HL-60 (cell line): Measurements from ENCODE around the gene LRP1B.

Source experiments
- DNase-seq, 2 experiments: peaks; one replicate each; pipeline ENCODE4 v3.0.0-alpha.2; 2010 to 2020; ENCODE audit warnings: low read depth in 1 of 2, low spot score in 1 of 2
- H3K27ac ChIP-seq: fragments of 250-450 bp; sonication (Bioruptor Pico); replicated peaks from 2 replicates; pipeline ENCODE4 v1.5.1; 2020; ENCODE audit warnings: mild to moderate bottlenecking, moderate library complexity
- H3K27me3 ChIP-seq: fragments of 250-450 bp; sonication (Bioruptor Pico); 2 replicates; pipeline ENCODE4 v1.5.1; 2021; ENCODE audit warnings: mild to moderate bottlenecking, moderate library complexity; ENCODE audit not compliant: insufficient read depth, poor library complexity, severe bottlenecking
- H3K4me3 ChIP-seq: replicated peaks from 2 replicates; pipeline ENCODE4 v1.5.1; 2011; ENCODE audit warnings: mild to moderate bottlenecking, control low read depth, low read length; ENCODE audit not compliant: insufficient read depth
- GABPA ChIP-seq: IDR thresholded peaks from 2 replicates; pipeline ENCODE4 v1.6.1; 2012; ENCODE audit warnings: low read depth
- POLR2AphosphoS5 ChIP-seq: IDR thresholded peaks from 2 replicates; pipeline ENCODE4 v1.6.1; 2012; ENCODE audit warnings: low read depth
- SPI1 ChIP-seq: IDR thresholded peaks from 2 replicates; pipeline ENCODE4 v1.6.1; 2012; ENCODE audit warnings: low read depth, mild to moderate bottlenecking, borderline replicate concordance
- TF ChIP-seq, protein P1 (sequence below): IDR thresholded peaks from one replicate; pipeline ENCODE4 v1.5.1; 2011; ENCODE audit warnings: low read length, control low read depth, inconsistent platforms; ENCODE audit not compliant: insufficient read depth
- TF ChIP-seq, protein P2 (sequence below): IDR thresholded peaks from 2 replicates; pipeline ENCODE4 v1.6.1; 2012; ENCODE audit warnings: low read depth; ENCODE audit not compliant: insufficient replicate concordance

Gene LRP1B

DNA sequence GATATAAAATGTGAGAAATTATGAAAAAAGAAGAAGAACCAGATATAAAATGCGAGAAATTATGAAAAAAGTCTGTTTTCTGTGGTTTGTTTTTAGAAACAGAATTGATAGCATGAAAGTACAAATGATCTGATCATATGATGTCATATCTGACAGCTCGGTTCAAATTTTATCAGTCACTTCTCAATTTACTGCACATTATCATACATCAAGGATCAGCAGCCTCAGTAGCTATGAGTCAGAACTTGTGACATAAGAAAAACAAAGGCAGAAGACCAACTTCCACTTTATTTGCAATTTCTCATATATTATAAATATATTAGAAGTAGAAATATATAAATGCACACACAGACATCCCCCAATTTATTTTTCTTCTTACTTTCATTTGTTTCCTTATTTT is 634.0 kb downstream of the LRP1B start:
- Histone ChIP-seq H3K27ac (peak overlapping the region; percentile 43), H3K4me3 (no peak overlapping the region), H3K27me3 (no peaks in the 10 kb centered on the region)
- TF ChIP-seq POLR2AphosphoS5 (no peak), GABPA (no peak), SPI1 (no peak)
- TF ChIP-seq, protein P1, sequence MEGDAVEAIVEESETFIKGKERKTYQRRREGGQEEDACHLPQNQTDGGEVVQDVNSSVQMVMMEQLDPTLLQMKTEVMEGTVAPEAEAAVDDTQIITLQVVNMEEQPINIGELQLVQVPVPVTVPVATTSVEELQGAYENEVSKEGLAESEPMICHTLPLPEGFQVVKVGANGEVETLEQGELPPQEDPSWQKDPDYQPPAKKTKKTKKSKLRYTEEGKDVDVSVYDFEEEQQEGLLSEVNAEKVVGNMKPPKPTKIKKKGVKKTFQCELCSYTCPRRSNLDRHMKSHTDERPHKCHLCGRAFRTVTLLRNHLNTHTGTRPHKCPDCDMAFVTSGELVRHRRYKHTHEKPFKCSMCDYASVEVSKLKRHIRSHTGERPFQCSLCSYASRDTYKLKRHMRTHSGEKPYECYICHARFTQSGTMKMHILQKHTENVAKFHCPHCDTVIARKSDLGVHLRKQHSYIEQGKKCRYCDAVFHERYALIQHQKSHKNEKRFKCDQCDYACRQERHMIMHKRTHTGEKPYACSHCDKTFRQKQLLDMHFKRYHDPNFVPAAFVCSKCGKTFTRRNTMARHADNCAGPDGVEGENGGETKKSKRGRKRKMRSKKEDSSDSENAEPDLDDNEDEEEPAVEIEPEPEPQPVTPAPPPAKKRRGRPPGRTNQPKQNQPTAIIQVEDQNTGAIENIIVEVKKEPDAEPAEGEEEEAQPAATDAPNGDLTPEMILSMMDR, result no peak
- TF ChIP-seq, protein P2, sequence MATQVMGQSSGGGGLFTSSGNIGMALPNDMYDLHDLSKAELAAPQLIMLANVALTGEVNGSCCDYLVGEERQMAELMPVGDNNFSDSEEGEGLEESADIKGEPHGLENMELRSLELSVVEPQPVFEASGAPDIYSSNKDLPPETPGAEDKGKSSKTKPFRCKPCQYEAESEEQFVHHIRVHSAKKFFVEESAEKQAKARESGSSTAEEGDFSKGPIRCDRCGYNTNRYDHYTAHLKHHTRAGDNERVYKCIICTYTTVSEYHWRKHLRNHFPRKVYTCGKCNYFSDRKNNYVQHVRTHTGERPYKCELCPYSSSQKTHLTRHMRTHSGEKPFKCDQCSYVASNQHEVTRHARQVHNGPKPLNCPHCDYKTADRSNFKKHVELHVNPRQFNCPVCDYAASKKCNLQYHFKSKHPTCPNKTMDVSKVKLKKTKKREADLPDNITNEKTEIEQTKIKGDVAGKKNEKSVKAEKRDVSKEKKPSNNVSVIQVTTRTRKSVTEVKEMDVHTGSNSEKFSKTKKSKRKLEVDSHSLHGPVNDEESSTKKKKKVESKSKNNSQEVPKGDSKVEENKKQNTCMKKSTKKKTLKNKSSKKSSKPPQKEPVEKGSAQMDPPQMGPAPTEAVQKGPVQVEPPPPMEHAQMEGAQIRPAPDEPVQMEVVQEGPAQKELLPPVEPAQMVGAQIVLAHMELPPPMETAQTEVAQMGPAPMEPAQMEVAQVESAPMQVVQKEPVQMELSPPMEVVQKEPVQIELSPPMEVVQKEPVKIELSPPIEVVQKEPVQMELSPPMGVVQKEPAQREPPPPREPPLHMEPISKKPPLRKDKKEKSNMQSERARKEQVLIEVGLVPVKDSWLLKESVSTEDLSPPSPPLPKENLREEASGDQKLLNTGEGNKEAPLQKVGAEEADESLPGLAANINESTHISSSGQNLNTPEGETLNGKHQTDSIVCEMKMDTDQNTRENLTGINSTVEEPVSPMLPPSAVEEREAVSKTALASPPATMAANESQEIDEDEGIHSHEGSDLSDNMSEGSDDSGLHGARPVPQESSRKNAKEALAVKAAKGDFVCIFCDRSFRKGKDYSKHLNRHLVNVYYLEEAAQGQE, result no peak
- DNase-seq, result peak in 1 of 2 experiments; percentile 13

DNA sequence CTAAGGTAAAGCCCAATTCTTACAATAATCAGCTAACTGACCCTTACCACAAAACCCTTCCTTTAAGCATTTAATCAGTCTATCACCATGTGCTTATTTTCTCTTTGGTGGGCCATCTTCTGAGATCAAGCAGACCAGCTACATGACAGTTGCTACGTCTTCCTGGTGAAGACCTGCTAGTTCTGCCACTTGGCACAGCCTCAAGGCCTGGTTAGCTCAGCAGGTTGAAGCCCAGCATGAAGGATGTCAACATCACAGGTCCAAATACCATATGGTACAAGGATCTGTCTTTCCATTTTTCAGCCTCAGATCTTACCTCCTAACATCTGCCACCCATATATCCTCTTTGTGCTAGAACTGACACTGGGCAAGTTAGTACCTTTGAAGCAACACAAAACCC is 636.9 kb downstream of the LRP1B start:
- DNase-seq, result no peak
- TF ChIP-seq, protein P1, result no peak
- TF ChIP-seq POLR2AphosphoS5 (no peak), GABPA (no peak), SPI1 (no peak)
- TF ChIP-seq, protein P2, result no peak
- H3K27ac ChIP-seq, result no peak overlapping the region
- H3K27me3 ChIP-seq, result no peaks in the 10 kb centered on the region
- H3K4me3 ChIP-seq, result no peak overlapping the region

DNA sequence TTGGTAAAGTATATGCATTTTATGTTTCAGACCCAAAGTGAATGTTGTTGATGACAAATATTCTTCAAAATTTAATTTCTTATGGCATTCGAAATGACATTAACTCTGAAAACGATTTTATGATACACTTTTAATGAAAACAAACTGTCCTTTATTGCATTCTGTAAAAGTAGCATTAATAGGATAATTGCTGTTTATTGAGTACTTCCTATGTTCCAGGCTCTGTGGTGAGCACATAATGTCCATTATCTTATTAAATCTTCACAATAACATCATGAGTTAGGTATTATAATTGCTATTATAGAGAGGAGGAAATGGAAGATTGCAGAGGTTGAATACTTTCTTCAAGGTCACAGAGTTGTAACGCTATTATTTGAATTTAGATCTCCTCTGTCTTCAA is 638.0 kb downstream of the LRP1B start:
- DNase-seq, result no peak
- H3K4me3 ChIP-seq, result no peak overlapping the region
- TF ChIP-seq GABPA (no peak), POLR2AphosphoS5 (no peak), SPI1 (no peak)
- TF ChIP-seq, protein P1, result no peak
- TF ChIP-seq, protein P2, result no peak

More for the DNA sequence above, 638.0 kb downstream of the LRP1B start:
- Histone ChIP-seq H3K27ac (no peak overlapping the region), H3K27me3 (no peaks in the 10 kb centered on the region)
